Measurements from ENCODE around the gene ANKRD28. TPM values are rescaled to one million over a fixed set of nuclear protein-coding genes. Genes with fewer than 3 reads are reported as not detected.

ANKRD28 gene
- total and polyA plus RNA-seq, 2 of the 4 experiments (the other 2 are of a cell fraction) = 52.6 to 211 TPM

GRCh38 chr3:15787941-15788340 lies 9.8 kb downstream of the ANKRD28 start:
- H3K79me1 ChIP-seq (ENCODE audit: low read depth in 1 of 2, low read length in 2 of 2) = peaks cover 4 to 9% of the 10 kb centered on the region in 2 experiments; a peak in 1 of 4 replicates
- H3K14ac ChIP-seq (replicated peaks; ENCODE audit: low read depth, low read length) = no peak overlapping the region
- H2AK5ac ChIP-seq (ENCODE audit: low read depth, low read length) = no peak overlapping the region
- H3K9ac ChIP-seq (ENCODE audit: low read depth, low read length) = no peak overlapping the region
- H4K8ac ChIP-seq (ENCODE audit: low read depth in 2 of 2, low read length in 2 of 2) = no peak overlapping the region
- H2BK5ac ChIP-seq (ENCODE audit: low read depth, low read length, poor library complexity, severe bottlenecking) = no peak overlapping the region
- peaks cover 6% of the 10 kb centered on the region; the same call in 1 of the 2 replicates for H3K4me1 ChIP-seq (ENCODE audit: control insufficient read depth, insufficient read depth, low read length)
- CTCF ChIA-PET = interaction anchor here (0.9 kb wide), 1 partner anchor 142 kb away, joined by 3 read pairs; no protein-coding TSS in a partner anchor
- in situ Hi-C loops (cut with MboI; ENCODE audit: low sequenced_read_pairs) (no loop called here), dilution Hi-C loops (cut with HindIII; ENCODE audit: low sequenced_read_pairs, unreplicated experiment) (no loop called here), intact Hi-C loops (cut with micrococcal nuclease) (no loop called here)
- H4K20me1 ChIP-seq (ENCODE audit: insufficient read depth, low read length) = peaks cover 4% of the 10 kb centered on the region; the same call in 1 of the 2 replicates
- no peak overlapping the region for H3K18ac ChIP-seq (ENCODE audit: low read depth, low read length)
- H3K23ac ChIP-seq (ENCODE audit: low read depth, low read length) = no peak overlapping the region
- POLR2A ChIA-PET (ENCODE audit: unreplicated experiment) = no interaction called here
- H3K27me3 ChIP-seq (ENCODE audit: control insufficient read depth, insufficient read depth, low read length) = no peaks in the 10 kb centered on the region
- no TSS peak for BruUV-seq (replicated peaks)
- H4K91ac ChIP-seq (ENCODE audit: insufficient read depth, low read depth, low read length) = no peak overlapping the region
- TF ChIP-seq ELK1 (IDR thresholded peaks at IDR 0.05; ENCODE audit: borderline replicate concordance, low read depth, low read length) = no peak
- no peak for TF ChIP-seq SMC3 (IDR thresholded peaks at IDR 0.05; ENCODE audit: low read depth, low read length)
- no peak for TF ChIP-seq MAFK (IDR thresholded peaks at IDR 0.05; ENCODE audit: low read depth, low read length)
- no peak for TF ChIP-seq BHLHE40 (IDR thresholded peaks at IDR 0.05; ENCODE audit: low read depth, low read length)
- no peak for TF ChIP-seq USF2 (IDR thresholded peaks at IDR 0.05; ENCODE audit: low read depth, low read length)
- TF ChIP-seq RAD21 (IDR thresholded peaks at IDR 0.05; ENCODE audit: low read length) = no peak
- TF ChIP-seq RCOR1 (IDR thresholded peaks at IDR 0.05; ENCODE audit: insufficient replicate concordance, low read length) = no peak
- TF ChIP-seq RFX5 (IDR thresholded peaks at IDR 0.05; ENCODE audit: low read depth, low read length) = no peak
- no peak for TF ChIP-seq CTCF (conservative IDR thresholded peaks at IDR 0.05; ENCODE audit: low read depth, low read length)
- no peak for TF ChIP-seq FOS (IDR thresholded peaks at IDR 0.05; ENCODE audit: low read depth, low read length)
- H3K36me3 ChIP-seq (ENCODE audit: control insufficient read depth, insufficient read depth, low read length) = peaks cover 14% of the 10 kb centered on the region
- no peak overlapping the region for H4K5ac ChIP-seq (ENCODE audit: low read depth, low read length)
- DNase-seq (no peak), ATAC-seq (ENCODE audit: low read depth) (no peak)
- no peak overlapping the region for H2BK20ac ChIP-seq (ENCODE audit: low read depth, low read length)
- H2BK15ac ChIP-seq (ENCODE audit: low read depth, low read length) = no peak overlapping the region
- no peaks in the 10 kb centered on the region for H3K9me3 ChIP-seq (ENCODE audit: control insufficient read depth, insufficient read depth, low read length)
- no peak overlapping the region for H2AK9ac ChIP-seq (replicated peaks; ENCODE audit: low read depth, low read length, poor library complexity)
- no CpG with 5 or more reads among the region's 1 CpG for WGBS, 2 experiments (ENCODE audit: extremely low coverage in 2 of 2, insufficient read length in 1 of 2)
- H3K56ac ChIP-seq (ENCODE audit: extremely low read depth, insufficient read depth, low read length) = no peak overlapping the region
- H3K4ac ChIP-seq (ENCODE audit: low read depth, low read length) = no peak overlapping the region
- H2AFZ ChIP-seq (replicated peaks; ENCODE audit: low read length, poor library complexity) = no peak overlapping the region
- H3K9me1 ChIP-seq (ENCODE audit: insufficient read depth, low read length) = no peaks in the 10 kb centered on the region
- no peak overlapping the region for H2BK120ac ChIP-seq (ENCODE audit: low read depth, low read length)
- no peak overlapping the region for H3K4me2 ChIP-seq (ENCODE audit: low read depth, low read length)
- no peak overlapping the region for H3K27ac ChIP-seq (ENCODE audit: insufficient read depth, low read length)
- H3K4me3 ChIP-seq (ENCODE audit: insufficient read depth, low read depth, low read length) = no peak overlapping the region

Measured in IMR-90 (cell line).